A549 (cell line): ENCODE measurements around the gene SURF6. TPM values are rescaled to one million over a fixed set of nuclear protein-coding genes. Genes with fewer than 3 reads are reported as not detected.

Experiments used
- ATAC-seq, 2 experiments: fragments of 200-7000 bp in 1 of 2; fragments of >200 bp in 1 of 2; cut with Nextera tagmentation in 1 of 2; cut with Tn5 transposase in 1 of 2; 3 replicates each; pipeline versions ENCODE4 v1.8.0 to v1.9.1; 2018 to 2020; ENCODE audit warnings: mild to moderate bottlenecking in 1 of 2, moderate library complexity in 1 of 2
- CTCF ChIA-PET: fragments of 300-600 bp; sonication (Branson Sonifier 250); formaldehyde crosslinking; extraction: SDS; loops from one replicate; lab custom pipeline; 2021; ENCODE audit warnings: antibody characterized with exemption, inconsistent platforms; lab: Yijun Ruan, JAX
- POLR2A ChIA-PET: fragments of 350-600 bp; formaldehyde crosslinking; extraction: SDS; loops from one replicate; lab custom pipeline; 2021; ENCODE audit warnings: antibody characterized with exemption, inconsistent platforms; lab: Yijun Ruan, JAX
- DNase-seq, 2 experiments: peaks; one replicate each; pipeline versions ENCODE4 v3.0.0 to v3.0.0-alpha.2; 2011 to 2016; ENCODE audit warnings: low read depth in 1 of 2, low spot score in 1 of 2
- FAIRE-seq: peaks from 2 replicates; lab custom pipeline; 2011; peaks lifted over from hg19 to GRCh38; lab: Jason Lieb, UNC
- H3K27ac ChIP-seq, 2 experiments: fragments of >200 bp; sonication (Bioruptor Twin); formaldehyde crosslinking; 3 replicates each; pipeline ENCODE4 v1.5.1; 2016 to 2017
- H3K4me1 ChIP-seq: fragments of >200 bp; sonication (Bioruptor Twin); formaldehyde crosslinking; 3 replicates; pipeline ENCODE4 v1.6.1; 2016
- H3K4me2 ChIP-seq: fragments of >200 bp; sonication (Bioruptor Twin); formaldehyde crosslinking; 3 replicates; pipeline ENCODE4 v1.6.1; 2016
- H3K4me3 ChIP-seq: fragments of >200 bp; sonication (Bioruptor Twin); formaldehyde crosslinking; 3 replicates; pipeline ENCODE4 v1.5.1; 2016
- H3K9me3 ChIP-seq: fragments of >200 bp; sonication (Bioruptor Twin); formaldehyde crosslinking; 3 replicates; pipeline ENCODE4 v1.6.1; 2016
- CHD2 ChIP-seq: fragments of 150-350 bp; IDR thresholded peaks from 2 replicates; pipeline ENCODE4 v1.6.1; 2014; ENCODE audit warnings: low read length; ENCODE audit not compliant: partially characterized antibody
- EP300 ChIP-seq, 2 experiments: fragments of >200 bp; sonication (Bioruptor Twin); formaldehyde crosslinking; IDR thresholded peaks; 2 replicates in 1 of 2; 3 replicates in 1 of 2; pipeline ENCODE4 v1.6.1; 2016 to 2017
- FOSL2 ChIP-seq, 2 experiments: fragments of 450-650 bp in 1 of 2; fragments of >200 bp in 1 of 2; sonication (Bioruptor Twin) in 1 of 2; formaldehyde crosslinking; IDR thresholded peaks; 2 replicates each; pipeline versions ENCODE4 v1.5.0 to v1.6.1; 2016 to 2020; ENCODE audit warnings: mild to moderate bottlenecking in 1 of 2, moderate library complexity in 1 of 2
- GATA3 ChIP-seq: IDR thresholded peaks from 2 replicates; pipeline ENCODE4 v1.6.1; 2012; ENCODE audit warnings: borderline replicate concordance
- HOXA7 ChIP-seq: fragments of 250-450 bp; sonication (Bioruptor Pico); IDR thresholded peaks from 2 replicates; pipeline ENCODE4 v1.5.0; 2020; ENCODE audit warnings: mild to moderate bottlenecking, moderate library complexity
- HOXB5 ChIP-seq: fragments of 250-450 bp; sonication (Bioruptor Pico); IDR thresholded peaks from 2 replicates; pipeline ENCODE4 v1.5.0; 2020; ENCODE audit warnings: mild to moderate bottlenecking, moderate library complexity
- KDM1A ChIP-seq: fragments of 200-600 bp; sonication (generic); IDR thresholded peaks from 2 replicates; pipeline ENCODE4 v1.6.1; 2016; ENCODE audit warnings: low read depth, mild to moderate bottlenecking
- KDM5A ChIP-seq: fragments of 200-600 bp; sonication (generic); IDR thresholded peaks from 2 replicates; pipeline ENCODE4 v1.6.1; 2016; ENCODE audit warnings: antibody characterized with exemption, mild to moderate bottlenecking
- MAZ ChIP-seq: fragments of 150-350 bp; IDR thresholded peaks from 2 replicates; pipeline ENCODE4 v1.6.1; 2014; ENCODE audit warnings: antibody characterized with exemption, low read depth, low read length, borderline replicate concordance
- NPAS2 ChIP-seq: fragments of 250-450 bp; sonication (Bioruptor Pico); IDR thresholded peaks from 2 replicates; pipeline ENCODE4 v1.8.0; 2022; ENCODE audit warnings: mild to moderate bottlenecking, moderate library complexity, borderline replicate concordance
- POLR2A ChIP-seq: IDR thresholded peaks from 2 replicates; pipeline ENCODE4 v1.6.1; 2012; ENCODE audit warnings: mild to moderate bottlenecking, low read length
- RAD21 ChIP-seq, 2 experiments: fragments of >200 bp in 1 of 2; sonication (Bioruptor Twin) in 1 of 2; formaldehyde crosslinking in 1 of 2; IDR thresholded peaks in 1 of 2; conservative IDR thresholded peaks in 1 of 2; 2 replicates in 1 of 2; 3 replicates in 1 of 2; pipeline ENCODE4 v1.6.1; 2012 to 2018; ENCODE audit warnings: inconsistent platforms in 1 of 2
- RARB ChIP-seq: fragments of 250-450 bp; sonication (Bioruptor Pico); IDR thresholded peaks from 2 replicates; pipeline ENCODE4 v1.8.0; 2021; ENCODE audit warnings: mild to moderate bottlenecking, moderate library complexity
- RNF2 ChIP-seq: fragments of 200-600 bp; sonication (generic); IDR thresholded peaks from 2 replicates; pipeline ENCODE4 v1.6.1; 2016; ENCODE audit warnings: low read depth, mild to moderate bottlenecking, antibody characterized with exemption, moderate library complexity, borderline replicate concordance
- SMC3 ChIP-seq: fragments of >200 bp; sonication (Bioruptor Twin); formaldehyde crosslinking; IDR thresholded peaks from 3 replicates; pipeline ENCODE4 v1.6.1; 2018; ENCODE audit warnings: inconsistent platforms
- WGBS: methylation state at CpG from one replicate; pipeline ENCODE4 v1.1.6; 2017; ENCODE audit errors: missing lambda C conversion rate; 5-methylcytosine and 5-hydroxymethylcytosine counted together
- polyA plus RNA-seq, 4 experiments: library from polyadenylated mRNA; depleted of rRNA in 3 of 4; stranded (reverse); fragments of >200 nt; fragmentation: RNase III in 1 of 4; extraction: RNeasy Plus Mini Kit Qiagen cat#74134 plus additional on column Dnase treatment in 1 of 4; gene quantifications; 2 replicates in 3 of 4; 3 replicates in 1 of 4; pipeline ENCODE4 v1.2.3, GENCODE V29; 2011 to 2017
- TF ChIP-seq, protein P1 (sequence below): fragments of >200 bp; sonication (Bioruptor Twin); formaldehyde crosslinking; IDR thresholded peaks from 2 replicates; pipeline ENCODE4 v1.6.1; 2016
- TF ChIP-seq, protein P2 (sequence below): fragments of >200 bp; sonication (Bioruptor Twin); formaldehyde crosslinking; IDR thresholded peaks from 3 replicates; pipeline ENCODE4 v1.6.1; 2016
- TF ChIP-seq, protein P3 (sequence below): fragments of >200 bp; sonication (Bioruptor Twin); formaldehyde crosslinking; IDR thresholded peaks from 3 replicates; pipeline ENCODE4 v1.5.1; 2016
- TF ChIP-seq, protein P4 (sequence below): fragments of 450-650 bp; IDR thresholded peaks from 2 replicates; pipeline ENCODE4 v1.6.1; 2014; ENCODE audit warnings: antibody characterized with exemption
- TF ChIP-seq, protein P5 (sequence below): fragments of 250-450 bp; sonication (Bioruptor Pico); IDR thresholded peaks from 2 replicates; pipeline ENCODE4 v1.5.0; 2021; ENCODE audit warnings: mild to moderate bottlenecking, moderate library complexity, borderline replicate concordance

The SURF6 gene
- polyA plus RNA-seq, 2 of the 4 experiments (the other 2 are of a cell fraction), result 10.5 to 25.1 TPM

DNA sequence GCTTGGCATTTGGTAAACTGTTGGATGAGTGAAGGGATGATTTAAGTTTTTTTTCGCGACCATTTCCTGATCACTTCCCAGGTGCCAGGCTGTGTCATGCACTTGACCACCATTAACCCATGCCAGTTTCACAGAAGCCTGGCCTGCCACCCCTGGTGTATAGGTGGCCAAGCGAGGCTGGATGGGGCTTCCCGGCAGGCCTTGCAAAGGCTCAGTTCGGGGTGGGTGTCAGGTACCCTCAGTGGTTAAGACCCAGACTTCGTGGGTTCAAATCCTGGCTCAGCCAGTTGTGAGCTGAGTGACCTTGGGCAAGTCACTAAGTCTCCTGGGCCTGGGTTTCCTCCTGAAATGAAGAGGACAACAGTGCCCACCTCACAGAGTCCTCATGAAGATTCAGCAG, 9.6 kb upstream of the SURF6 start:
- H3K9me3 ChIP-seq, result no peaks in the 10 kb centered on the region
- H3K4me2 ChIP-seq, result no peak overlapping the region
- 91% methylated on average over 6 of the region's 6 CpGs for WGBS
- no peak overlapping the region for H3K4me3 ChIP-seq
- no peak for DNase-seq
- no peak for ATAC-seq
- H3K4me1 ChIP-seq, result peaks cover 19% of the 10 kb centered on the region
- no peak for TF ChIP-seq NPAS2
- no peak for FAIRE-seq
- no peak overlapping the region for H3K27ac ChIP-seq
- ChIA-PET POLR2A (no interaction called here), CTCF (interaction anchor here (0.7 to 3.4 kb wide), 3 partner anchors 16 to 159 kb away, joined by 3 to 10 read pairs (median 4); no protein-coding TSS in a partner anchor)

DNA sequence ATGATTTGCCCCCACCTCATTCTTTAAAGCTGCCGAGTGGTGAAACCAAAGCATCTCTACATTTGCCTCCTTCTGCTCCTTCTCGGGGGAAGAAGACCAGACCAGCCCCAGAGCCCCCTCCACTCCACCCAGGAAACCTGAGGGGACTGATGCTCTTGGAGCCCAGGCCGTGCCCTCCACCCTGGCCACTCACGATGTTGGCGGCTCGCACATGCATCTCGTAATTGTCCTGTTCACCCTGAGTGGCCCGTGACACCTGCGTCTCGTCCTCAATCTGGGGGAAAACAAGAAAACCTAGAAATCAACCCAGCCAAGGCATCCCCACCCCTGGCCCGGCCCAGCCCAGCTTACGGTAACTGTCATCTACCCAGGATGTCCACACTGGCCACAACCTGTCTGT, 9.0 kb upstream of the SURF6 start:
- H3K4me1 ChIP-seq, result peaks cover 14% of the 10 kb centered on the region
- DNase-seq (no peak), ATAC-seq (no peak), FAIRE-seq (no peak)
- no peak overlapping the region for H3K4me3 ChIP-seq
- POLR2A ChIA-PET, result no interaction called here
- H3K27ac ChIP-seq, result no peak overlapping the region
- no peaks in the 10 kb centered on the region for H3K9me3 ChIP-seq
- H3K4me2 ChIP-seq, result no peak overlapping the region
- CTCF ChIA-PET, result interaction anchor here (1.5 to 6.2 kb wide), 4 partner anchors 12 to 159 kb away, joined by 4 to 59 read pairs (median 13); partner anchors contain the start of genes SURF1 and SURF2
- no peak for TF ChIP-seq KDM5A
- no peak for TF ChIP-seq POLR2A
- TF ChIP-seq KDM1A, result no peak
- TF ChIP-seq FOSL2 (IDR thresholded peaks at IDR 0.05), result no peak
- no peak for TF ChIP-seq FOSL2 (CRISPR knock-in tag; IDR thresholded peaks at IDR 0.05)
- no peak for TF ChIP-seq CHD2
- no peak for TF ChIP-seq HOXB5
- TF ChIP-seq SMC3, result no peak
- no peak for TF ChIP-seq RNF2
- TF ChIP-seq, protein P1, sequence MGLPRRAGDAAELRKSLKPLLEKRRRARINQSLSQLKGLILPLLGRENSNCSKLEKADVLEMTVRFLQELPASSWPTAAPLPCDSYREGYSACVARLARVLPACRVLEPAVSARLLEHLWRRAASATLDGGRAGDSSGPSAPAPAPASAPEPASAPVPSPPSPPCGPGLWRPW, result no peak
- no peak for TF ChIP-seq RAD21 (conservative IDR thresholded peaks at IDR 0.05 in 1 of 2, IDR thresholded peaks at IDR 0.05 in 1 of 2)
- no peak for TF ChIP-seq MAZ
- TF ChIP-seq, protein P2, sequence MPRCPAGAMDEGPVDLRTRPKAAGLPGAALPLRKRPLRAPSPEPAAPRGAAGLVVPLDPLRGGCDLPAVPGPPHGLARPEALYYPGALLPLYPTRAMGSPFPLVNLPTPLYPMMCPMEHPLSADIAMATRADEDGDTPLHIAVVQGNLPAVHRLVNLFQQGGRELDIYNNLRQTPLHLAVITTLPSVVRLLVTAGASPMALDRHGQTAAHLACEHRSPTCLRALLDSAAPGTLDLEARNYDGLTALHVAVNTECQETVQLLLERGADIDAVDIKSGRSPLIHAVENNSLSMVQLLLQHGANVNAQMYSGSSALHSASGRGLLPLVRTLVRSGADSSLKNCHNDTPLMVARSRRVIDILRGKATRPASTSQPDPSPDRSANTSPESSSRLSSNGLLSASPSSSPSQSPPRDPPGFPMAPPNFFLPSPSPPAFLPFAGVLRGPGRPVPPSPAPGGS, result no peak
- TF ChIP-seq, protein P3, sequence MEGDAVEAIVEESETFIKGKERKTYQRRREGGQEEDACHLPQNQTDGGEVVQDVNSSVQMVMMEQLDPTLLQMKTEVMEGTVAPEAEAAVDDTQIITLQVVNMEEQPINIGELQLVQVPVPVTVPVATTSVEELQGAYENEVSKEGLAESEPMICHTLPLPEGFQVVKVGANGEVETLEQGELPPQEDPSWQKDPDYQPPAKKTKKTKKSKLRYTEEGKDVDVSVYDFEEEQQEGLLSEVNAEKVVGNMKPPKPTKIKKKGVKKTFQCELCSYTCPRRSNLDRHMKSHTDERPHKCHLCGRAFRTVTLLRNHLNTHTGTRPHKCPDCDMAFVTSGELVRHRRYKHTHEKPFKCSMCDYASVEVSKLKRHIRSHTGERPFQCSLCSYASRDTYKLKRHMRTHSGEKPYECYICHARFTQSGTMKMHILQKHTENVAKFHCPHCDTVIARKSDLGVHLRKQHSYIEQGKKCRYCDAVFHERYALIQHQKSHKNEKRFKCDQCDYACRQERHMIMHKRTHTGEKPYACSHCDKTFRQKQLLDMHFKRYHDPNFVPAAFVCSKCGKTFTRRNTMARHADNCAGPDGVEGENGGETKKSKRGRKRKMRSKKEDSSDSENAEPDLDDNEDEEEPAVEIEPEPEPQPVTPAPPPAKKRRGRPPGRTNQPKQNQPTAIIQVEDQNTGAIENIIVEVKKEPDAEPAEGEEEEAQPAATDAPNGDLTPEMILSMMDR, result no peak
- no peak for TF ChIP-seq NPAS2
- no peak for TF ChIP-seq HOXA7
- no peak for TF ChIP-seq RARB (CRISPR knock-in tag)
- TF ChIP-seq, protein P4, sequence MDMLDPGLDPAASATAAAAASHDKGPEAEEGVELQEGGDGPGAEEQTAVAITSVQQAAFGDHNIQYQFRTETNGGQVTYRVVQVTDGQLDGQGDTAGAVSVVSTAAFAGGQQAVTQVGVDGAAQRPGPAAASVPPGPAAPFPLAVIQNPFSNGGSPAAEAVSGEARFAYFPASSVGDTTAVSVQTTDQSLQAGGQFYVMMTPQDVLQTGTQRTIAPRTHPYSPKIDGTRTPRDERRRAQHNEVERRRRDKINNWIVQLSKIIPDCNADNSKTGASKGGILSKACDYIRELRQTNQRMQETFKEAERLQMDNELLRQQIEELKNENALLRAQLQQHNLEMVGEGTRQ, result no peak
- TF ChIP-seq GATA3, result no peak
- no peak for TF ChIP-seq EP300 (IDR thresholded peaks at IDR 0.05)
- TF ChIP-seq, protein P5, sequence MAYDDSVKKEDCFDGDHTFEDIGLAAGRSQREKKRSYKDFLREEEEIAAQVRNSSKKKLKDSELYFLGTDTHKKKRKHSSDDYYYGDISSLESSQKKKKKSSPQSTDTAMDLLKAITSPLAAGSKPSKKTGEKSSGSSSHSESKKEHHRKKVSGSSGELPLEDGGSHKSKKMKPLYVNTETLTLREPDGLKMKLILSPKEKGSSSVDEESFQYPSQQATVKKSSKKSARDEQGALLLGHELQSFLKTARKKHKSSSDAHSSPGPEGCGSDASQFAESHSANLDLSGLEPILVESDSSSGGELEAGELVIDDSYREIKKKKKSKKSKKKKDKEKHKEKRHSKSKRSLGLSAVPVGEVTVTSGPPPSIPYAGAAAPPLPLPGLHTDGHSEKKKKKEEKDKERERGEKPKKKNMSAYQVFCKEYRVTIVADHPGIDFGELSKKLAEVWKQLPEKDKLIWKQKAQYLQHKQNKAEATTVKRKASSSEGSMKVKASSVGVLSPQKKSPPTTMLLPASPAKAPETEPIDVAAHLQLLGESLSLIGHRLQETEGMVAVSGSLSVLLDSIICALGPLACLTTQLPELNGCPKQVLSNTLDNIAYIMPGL (CRISPR knock-in tag), result no peak
- WGBS, result 96% methylated on average over 12 of the region's 12 CpGs
